ENCODE measurements around the gene MGMT.

- no peak for TF ChIP-seq POLR2A (IDR thresholded peaks at IDR 0.05; ENCODE audit: low read length)
- TF ChIP-seq GATA1 (IDR thresholded peaks at IDR 0.05; ENCODE audit: low read depth, low read length), result no peak
Observed at GRCh38 chr10:129442866-129443265, 24.2 kb upstream of the MGMT start.

Data from erythroblast (primary cell).